HL-60/S4 treated with retinoic acid at 250 ng/mL for 4 days and 3 days (cell line): ENCODE measurements around the gene GRB7.
"Not testable (repeated sequence)": the region's sequence is repeated elsewhere in the genome, so short reads cannot be mapped to it uniquely, and the experiment has no call there.

Experiments
- in situ Hi-C: fragments of 300-500 bp; cut with MboI; formaldehyde crosslinking; loops from 2 replicates; pipeline ENCODE4 v1.7.0; 2022; ENCODE audit warnings: low sequenced_read_pairs

Gene GRB7

GRCh38 chr17:39750131-39751015 lies 12.6 kb downstream of the GRB7 start:
- in situ Hi-C loops: no loop called here

GRCh38 chr17:39751016-39751543 lies 13.3 kb downstream of the GRB7 start:
- in situ Hi-C loops: no loop called here

- in situ Hi-C loops: no loop called here
These were observed 13.9 kb downstream of the GRB7 start for GRCh38 chr17:39751637-39752036.

- in situ Hi-C loops: no loop called here
These were observed 14.6 kb downstream of the GRB7 start for GRCh38 chr17:39752241-39752881.

- in situ Hi-C loops: no loop called here
These were observed 15.9 kb downstream of the GRB7 start for GRCh38 chr17:39753514-39754160.

- in situ Hi-C loops: no loop called here
These were observed 16.6 kb downstream of the GRB7 start for GRCh38 chr17:39754161-39754957.

- in situ Hi-C loops: no loop called here
These were observed 17.3 kb downstream of the GRB7 start for GRCh38 chr17:39754958-39755553.

- in situ Hi-C loops: no loop called here
These were observed 18.0 kb downstream of the GRB7 start for GRCh38 chr17:39755554-39756379.

- in situ Hi-C loops: no loop called here
These were observed 18.8 kb downstream of the GRB7 start for GRCh38 chr17:39756380-39757079.

- in situ Hi-C loops: no loop called here
These were observed 19.5 kb downstream of the GRB7 start for GRCh38 chr17:39757176-39757662.

- in situ Hi-C loops: no loop called here
These were observed 20.5 kb downstream of the GRB7 start for GRCh38 chr17:39757931-39758873.

GRCh38 chr17:39759204-39759603 lies 21.5 kb downstream of the GRB7 start:
- in situ Hi-C loops: no loop called here

GRCh38 chr17:39761861-39762496 lies 24.2 kb downstream of the GRB7 start:
- in situ Hi-C loops: no loop called here

- in situ Hi-C loops: no loop called here
These were observed 25.5 kb downstream of the GRB7 start for GRCh38 chr17:39763051-39763820.

GRCh38 chr17:39764171-39764570 lies 26.4 kb downstream of the GRB7 start:
- in situ Hi-C loops: not testable (repeated sequence)

GRCh38 chr17:39765175-39765574 lies 27.4 kb downstream of the GRB7 start:
- in situ Hi-C loops: no loop called here
